A204.1 (cell line): ENCODE measurements around the gene TATDN2.

Experiments
- FAIRE-seq: peaks from 2 replicates; lab custom pipeline; 2012; peaks lifted over from hg19 to GRCh38; lab: Jason Lieb, UNC

TATDN2 gene

GRCh38 chr3:10248184-10248983, at the start of gene TATDN2:
TSS of gene TATDN2 (plus strand) at chr3:10248459. CDS start at chr3:10249201, 742 bp downstream.
- peak; percentile 34 for FAIRE-seq

- no peak for FAIRE-seq
Measured at GRCh38 chr3:10198761-10199649, 49.3 kb upstream of the TATDN2 start.

GRCh38 chr3:10204921-10205320, 43.3 kb upstream of the TATDN2 start:
- FAIRE-seq, result no peak

GRCh38 chr3:10205451-10206165, 42.7 kb upstream of the TATDN2 start:
- FAIRE-seq, result no peak

- no peak for FAIRE-seq
Measured at GRCh38 chr3:10206166-10206511, 42.1 kb upstream of the TATDN2 start.

- FAIRE-seq, result no peak
Measured at GRCh38 chr3:10213156-10213792, 35.0 kb upstream of the TATDN2 start.

GRCh38 chr3:10215578-10216368, 32.5 kb upstream of the TATDN2 start:
- no peak for FAIRE-seq

- FAIRE-seq, result no peak
Measured at GRCh38 chr3:10217359-10217758, 30.9 kb upstream of the TATDN2 start.

- no peak for FAIRE-seq
Measured at GRCh38 chr3:10219737-10220136, 28.5 kb upstream of the TATDN2 start.

- no peak for FAIRE-seq
Measured at GRCh38 chr3:10223676-10224639, 24.3 kb upstream of the TATDN2 start.

- FAIRE-seq, result no peak
Measured at GRCh38 chr3:10224794-10225665, 23.2 kb upstream of the TATDN2 start.

- no peak for FAIRE-seq
Measured at GRCh38 chr3:10226293-10226692, 22.0 kb upstream of the TATDN2 start.

GRCh38 chr3:10228248-10228950, 19.9 kb upstream of the TATDN2 start:
- no peak for FAIRE-seq

- no peak for FAIRE-seq
Measured at GRCh38 chr3:10229576-10229975, 18.7 kb upstream of the TATDN2 start.

- no peak for FAIRE-seq
Measured at GRCh38 chr3:10232137-10232536, 16.1 kb upstream of the TATDN2 start.

- FAIRE-seq, result no peak
Measured at GRCh38 chr3:10233988-10234387, 14.3 kb upstream of the TATDN2 start.

GRCh38 chr3:10234526-10235230, 13.6 kb upstream of the TATDN2 start:
- FAIRE-seq, result no peak

GRCh38 chr3:10235551-10235950, 12.7 kb upstream of the TATDN2 start:
- no peak for FAIRE-seq
